Activated naive CD4-positive, alpha-beta T cell (primary cell): ENCODE results near the gene DDHD1.

ENCODE experiments used
- DNase-seq, 4 experiments: peaks; one replicate each; lab custom pipeline; 2025; lab: John Stamatoyannopoulos, UW

Gene DDHD1

DNA sequence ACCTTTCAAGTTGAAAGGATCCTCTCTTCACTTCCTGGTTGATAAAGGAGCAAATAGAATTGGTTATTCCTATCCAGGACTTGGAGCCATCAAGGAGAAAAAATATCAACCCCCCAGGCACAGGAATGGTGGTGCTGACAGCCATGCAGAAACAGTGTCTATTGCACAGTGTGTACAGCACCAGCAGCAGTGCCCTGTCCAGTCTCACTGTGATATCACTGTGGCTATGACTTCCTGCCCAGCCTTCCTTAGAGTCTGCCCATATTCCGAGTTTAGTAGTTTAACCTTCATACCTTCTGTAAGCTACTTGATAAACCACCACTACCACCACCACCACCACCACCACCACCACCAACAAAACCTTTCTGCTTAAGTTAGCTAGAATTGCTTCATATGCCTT, 157.1 kb downstream of the DDHD1 start:
- no peak for DNase-seq

DNA sequence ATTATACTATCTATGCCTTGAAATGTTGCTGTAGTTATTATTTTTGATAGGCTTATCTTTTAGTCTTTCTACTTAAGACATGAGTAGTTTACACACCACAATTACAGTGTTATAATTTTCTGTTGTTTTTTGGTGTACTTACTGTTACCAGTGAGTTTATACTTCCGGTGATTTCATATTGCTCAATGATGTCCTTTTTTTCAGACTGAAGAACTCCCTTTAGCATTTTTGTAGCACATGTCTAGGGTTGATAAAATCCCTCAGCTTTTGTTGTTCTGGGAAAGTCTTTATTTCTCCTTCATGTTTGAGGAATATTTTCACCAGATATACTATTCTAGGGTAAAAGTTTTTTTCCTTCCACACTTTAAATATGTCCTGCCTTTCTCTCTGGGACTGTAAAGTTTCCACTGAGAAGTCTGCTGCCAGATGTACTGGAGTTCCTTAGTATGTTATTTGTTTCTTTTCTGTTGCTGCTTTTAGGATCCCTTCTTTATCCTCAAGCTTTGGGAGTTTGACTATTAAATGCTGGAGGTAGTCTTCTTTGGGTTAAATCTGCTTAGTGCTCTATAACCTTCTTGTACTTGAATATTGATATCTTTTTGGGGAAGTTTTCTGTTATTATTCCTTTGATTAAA, 160.8 kb downstream of the DDHD1 start:
- no peak for DNase-seq

DNA sequence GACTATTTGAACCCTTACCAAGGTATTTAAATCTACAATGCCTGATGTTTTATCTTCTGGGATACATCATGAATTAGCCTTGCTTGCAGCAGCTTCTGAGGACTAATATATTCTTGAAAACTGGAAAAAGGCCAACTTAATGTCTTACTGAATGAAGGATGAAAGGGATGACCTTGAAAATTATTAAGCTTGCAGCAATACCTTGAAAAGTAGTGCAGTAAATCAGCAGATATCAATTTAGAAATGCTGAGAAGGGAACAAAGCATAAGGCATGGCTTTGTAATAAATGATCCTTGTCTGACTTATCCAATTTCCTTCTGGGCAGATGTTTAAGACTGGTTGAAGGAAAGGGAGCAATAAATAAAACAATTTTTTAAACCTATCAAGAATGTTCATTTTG, 165.0 kb downstream of the DDHD1 start:
- no peak for DNase-seq

DNA sequence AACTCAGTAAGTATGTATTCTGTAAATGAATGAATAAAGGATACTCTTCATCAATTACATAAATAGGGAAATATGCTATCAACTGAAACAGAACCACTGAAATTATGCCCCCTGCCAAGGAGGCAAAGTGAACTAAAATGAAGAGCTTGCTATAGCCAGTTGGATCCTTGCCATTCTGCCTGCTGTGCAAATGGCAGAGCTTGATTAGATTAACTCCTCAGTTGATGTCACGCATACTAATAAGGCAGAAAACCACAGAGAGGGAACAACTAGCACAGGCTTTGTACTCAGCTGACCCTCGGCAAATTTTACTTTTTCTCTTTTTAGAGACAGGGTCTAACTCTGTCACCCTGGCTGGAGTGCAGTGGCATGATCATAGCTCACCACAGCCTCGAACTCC, 165.6 kb downstream of the DDHD1 start:
- no peak for DNase-seq

DNA sequence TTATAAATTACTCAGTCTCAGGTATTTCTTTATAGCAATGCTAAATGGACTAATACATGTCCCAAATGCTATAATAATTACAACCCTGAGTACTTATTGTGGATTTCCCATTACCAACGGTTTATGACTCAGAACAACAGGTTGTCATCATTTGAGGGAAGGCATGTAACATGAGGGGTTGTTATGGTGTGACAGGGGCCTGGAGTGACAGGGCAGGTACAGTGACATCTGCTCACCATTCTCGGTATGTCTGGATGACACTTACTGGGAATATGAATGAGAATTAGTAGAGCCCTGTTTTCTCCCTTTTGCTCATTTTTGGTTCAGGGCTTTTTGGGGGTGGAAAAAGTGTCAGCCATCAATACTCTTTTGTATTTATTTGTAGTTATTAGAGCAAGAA, 166.1 kb downstream of the DDHD1 start:
- DNase-seq = no peak
